HepG2 (cell line): Measurements from ENCODE around the gene EXOC6B. TPM values are rescaled to one million over a fixed set of nuclear protein-coding genes. Genes with fewer than 3 reads are reported as not detected.

Source experiments
- ATAC-seq: fragments of 200-7000 bp; cut with Tn5 transposase; 3 replicates; pipeline ENCODE4 v1.9.1; 2020; ENCODE audit warnings: mild to moderate bottlenecking, moderate library complexity
- BruUV-seq: library from RNA; stranded (reverse); fragments of 400-500 nt; replicated peaks from 2 replicates; lab custom pipeline; 2021; lab: Mats Ljungman, UMichigan
- CTCF ChIA-PET: fragments of 300-600 bp; formaldehyde crosslinking; extraction: SDS; loops from one replicate; lab custom pipeline; 2021; ENCODE audit warnings: low total read pairs, inconsistent platforms, low intra/inter-chr PET ratio; lab: Yijun Ruan, JAX
- POLR2A ChIA-PET: fragments of 350-600 bp; sonication (Branson Sonifier 250); formaldehyde crosslinking; loops from one replicate; lab custom pipeline; 2020; ENCODE audit warnings: antibody characterized with exemption, inconsistent platforms; lab: Yijun Ruan, JAX
- DNase-seq: peaks from one replicate; pipeline ENCODE4 v3.0.0-alpha.2; 2015; ENCODE audit warnings: low spot score
- FAIRE-seq: peaks from 3 replicates; lab custom pipeline; 2011; peaks lifted over from hg19 to GRCh38; lab: Jason Lieb, UNC
- H2AFZ ChIP-seq: one replicate; pipeline ENCODE4 v1.6.1; 2011; ENCODE audit warnings: low read length, inconsistent platforms
- H3K27ac ChIP-seq: fragments of 300-600 bp; 3 replicates; pipeline ENCODE4 v1.8.0; 2011; ENCODE audit warnings: mixed run types, mild to moderate bottlenecking, mixed read lengths, low read length, inconsistent platforms; ENCODE audit not compliant: insufficient read depth; ENCODE audit errors: extremely low read length
- H3K27me3 ChIP-seq, 2 experiments: fragments of 200-600 bp in 1 of 2; 2 replicates in 1 of 2; 3 replicates in 1 of 2; pipeline versions ENCODE4 v1.6.0 to v1.8.0; 2011; ENCODE audit warnings: low read length in 2 of 2, mild to moderate bottlenecking in 2 of 2, moderate library complexity in 2 of 2, inconsistent platforms in 1 of 2; ENCODE audit not compliant: insufficient read depth in 2 of 2, control insufficient read depth in 1 of 2
- H3K36me3 ChIP-seq, 2 experiments: fragments of 200-600 bp in 1 of 2; replicated peaks in 1 of 2; 2 replicates in 1 of 2; 3 replicates in 1 of 2; pipeline versions ENCODE4 v1.5.1 to v1.8.0; 2011; ENCODE audit warnings: low read length in 2 of 2, inconsistent platforms in 1 of 2; ENCODE audit not compliant: insufficient read depth in 2 of 2, control insufficient read depth in 1 of 2
- H3K4me1 ChIP-seq: 2 replicates; pipeline ENCODE4 v1.5.1; 2012; ENCODE audit warnings: low read length, inconsistent platforms; ENCODE audit not compliant: insufficient read depth
- H3K4me2 ChIP-seq: 2 replicates; pipeline ENCODE4 v1.6.0; 2011; ENCODE audit warnings: low read depth, low read length, inconsistent platforms
- H3K4me3 ChIP-seq, 3 experiments: fragments of 200-600 bp in 1 of 3; sonication (generic), shearing (Covaris generic) in 1 of 3; replicated peaks in 1 of 3; 2 replicates each; pipeline ENCODE4 v1.5.1; 2011 to 2016; ENCODE audit warnings: low read length in 3 of 3, inconsistent platforms in 2 of 3, low read depth in 2 of 3, mild to moderate bottlenecking in 2 of 3, control low read depth in 1 of 3, mixed read lengths in 1 of 3; ENCODE audit not compliant: insufficient read depth in 1 of 3
- H3K79me2 ChIP-seq: one replicate; pipeline ENCODE4 v1.6.1; 2011; ENCODE audit warnings: low read length, inconsistent platforms; ENCODE audit not compliant: insufficient read depth
- H3K9ac ChIP-seq: 2 replicates; pipeline ENCODE4 v1.6.0; 2011; ENCODE audit warnings: mild to moderate bottlenecking, low read depth, low read length, inconsistent platforms; ENCODE audit not compliant: insufficient read depth
- H3K9me3 ChIP-seq: 2 replicates; pipeline ENCODE4 v1.5.1; 2012; ENCODE audit warnings: mild to moderate bottlenecking, low read length
- H4K20me1 ChIP-seq: 2 replicates; pipeline ENCODE4 v1.6.0; 2011; ENCODE audit warnings: inconsistent platforms, mild to moderate bottlenecking, low read length, moderate library complexity; ENCODE audit not compliant: insufficient read depth
- ETV5 ChIP-seq: IDR thresholded peaks from 2 replicates; pipeline ENCODE4 v1.6.1; 2018; ENCODE audit warnings: missing biosample characterization, missing genetic modification reagents, inconsistent platforms, borderline replicate concordance
- FIP1L1 ChIP-seq: fragments of 200-400 bp; formaldehyde crosslinking; IDR thresholded peaks from 2 replicates; pipeline ENCODE4 v1.6.1; 2018; ENCODE audit warnings: low read depth, mild to moderate bottlenecking, low read length, moderate library complexity, borderline replicate concordance; ENCODE audit not compliant: insufficient read depth
- GABPB1 ChIP-seq: IDR thresholded peaks from 2 replicates; pipeline ENCODE4 v1.6.1; 2016; ENCODE audit warnings: mild to moderate bottlenecking, missing genetic modification reagents, moderate library complexity, missing compliant biosample characterization
- MAFF ChIP-seq: IDR thresholded peaks from 2 replicates; pipeline ENCODE4 v1.6.1; 2011; ENCODE audit warnings: low read depth, low read length, improper control_type of control experiment
- MAFK ChIP-seq, 2 experiments: IDR thresholded peaks in 1 of 2; conservative IDR thresholded peaks in 1 of 2; 2 replicates each; pipeline ENCODE4 v1.6.1; 2011; ENCODE audit warnings: improper control_type of control experiment in 2 of 2, low read length in 2 of 2
- MXD4 ChIP-seq: IDR thresholded peaks from 2 replicates; pipeline ENCODE4 v1.6.1; 2016; ENCODE audit warnings: mild to moderate bottlenecking, missing biosample characterization, missing genetic modification reagents
- NCOA5 ChIP-seq: sonication (generic); formaldehyde crosslinking; IDR thresholded peaks from 2 replicates; pipeline ENCODE4 v1.4.0; 2020; ENCODE audit warnings: missing genetic modification reagents
- NFE2L2 ChIP-seq: fragments of 150-350 bp; IDR thresholded peaks from 2 replicates; pipeline ENCODE4 v1.6.1; 2014; ENCODE audit warnings: low read length
- NONO ChIP-seq, 2 experiments: fragments of 450-650 bp in 1 of 2; sonication (generic) in 1 of 2; formaldehyde crosslinking in 1 of 2; IDR thresholded peaks in 1 of 2; conservative IDR thresholded peaks in 1 of 2; 2 replicates each; pipeline versions ENCODE4 v1.6.1 to v1.8.0; 2017 to 2022; ENCODE audit warnings: mild to moderate bottlenecking in 1 of 2, missing genetic modification reagents in 1 of 2, moderate library complexity in 1 of 2
- SNAPC2 ChIP-seq: sonication (generic); formaldehyde crosslinking; IDR thresholded peaks from 2 replicates; pipeline ENCODE4 v1.8.1; 2022; ENCODE audit warnings: mild to moderate bottlenecking, missing genetic modification reagents
- ZNF160 ChIP-seq: sonication (generic); formaldehyde crosslinking; IDR thresholded peaks from 2 replicates; pipeline ENCODE4 v1.8.0; 2022; ENCODE audit warnings: mild to moderate bottlenecking, inconsistent platforms, missing genetic modification reagents
- ZNF564 ChIP-seq: sonication (generic); formaldehyde crosslinking; IDR thresholded peaks from 2 replicates; pipeline ENCODE4 v1.8.1; 2023; ENCODE audit warnings: mild to moderate bottlenecking, missing genetic modification reagents
- ZNF747 ChIP-seq: sonication (generic); formaldehyde crosslinking; IDR thresholded peaks from 2 replicates; pipeline ENCODE4 v1.8.1; 2023; ENCODE audit warnings: missing genetic modification reagents, mild to moderate bottlenecking, borderline replicate concordance
- WGBS: methylation state at CpG from one replicate; pipeline ENCODE4 v1.1.6; 2017; ENCODE audit warnings: low lambda C conversion rate; 5-methylcytosine and 5-hydroxymethylcytosine counted together
- in situ Hi-C: cut with HindIII; loops from 2 replicates; pipeline ENCODE4 v1.10.0; 2017; ENCODE audit warnings: low pct_unique_long_range_greater_than_20kb; ENCODE audit not compliant: extremely low pct_ligation_motif_present
- intact Hi-C: fragments of 100-400 bp; cut with micrococcal nuclease; formaldehyde crosslinking; loops from one replicate; pipeline ENCODE4 v1.10.0; 2022; ENCODE audit not compliant: unreplicated experiment
- polyA plus RNA-seq, 8 experiments: library from polyadenylated mRNA; depleted of rRNA in 3 of 8; stranded (reverse) in 7 of 8; unstranded in 1 of 8; fragments of >200 nt; fragmentation: Illumina TruSeq in 4 of 8; extraction: Trizol in 4 of 8; gene quantifications; 2 replicates each; pipeline versions ENCODE4 v1.2.1 to v1.2.3, GENCODE V29; 2011 to 2016; ENCODE audit warnings: low read depth in 4 of 8, missing spikeins in 1 of 8, mixed read lengths in 1 of 8; ENCODE audit not compliant: insufficient read depth in 1 of 8
- total RNA-seq, 5 experiments: library from RNA; depleted of rRNA; stranded (reverse); fragments of >200 nt; fragmentation: Illumina TruSeq; extraction: Trizol; gene quantifications; 2 replicates each; pipeline ENCODE4 v1.2.3, GENCODE V29; 2016; ENCODE audit warnings: low read depth in 1 of 5
- TF ChIP-seq, protein P1 (sequence below): sonication (generic); formaldehyde crosslinking; IDR thresholded peaks from 2 replicates; pipeline ENCODE4 v1.8.1; 2023; ENCODE audit warnings: mild to moderate bottlenecking, missing genetic modification reagents
- TF ChIP-seq, protein P2 (sequence below): sonication (generic); formaldehyde crosslinking; IDR thresholded peaks from 2 replicates; pipeline ENCODE4 v1.9.0; 2022; ENCODE audit warnings: missing genetic modification reagents, mild to moderate bottlenecking, borderline replicate concordance
- TF ChIP-seq, protein P3 (sequence below): sonication (generic); formaldehyde crosslinking; IDR thresholded peaks from 2 replicates; pipeline ENCODE4 v1.8.0; 2022; ENCODE audit warnings: mild to moderate bottlenecking, missing genetic modification reagents, borderline replicate concordance
- TF ChIP-seq, protein P4 (sequence below): sonication (generic); formaldehyde crosslinking; IDR thresholded peaks from 2 replicates; pipeline ENCODE4 v1.8.0; 2022; ENCODE audit warnings: mild to moderate bottlenecking, missing genetic modification reagents

Gene EXOC6B
- total and polyA plus RNA-seq, 2 of the 13 experiments (the other 11 are each of a cell fraction or from before 2014, with no cell fraction given) = 9.1 to 15.9 TPM

- TF ChIP-seq, protein P1, sequence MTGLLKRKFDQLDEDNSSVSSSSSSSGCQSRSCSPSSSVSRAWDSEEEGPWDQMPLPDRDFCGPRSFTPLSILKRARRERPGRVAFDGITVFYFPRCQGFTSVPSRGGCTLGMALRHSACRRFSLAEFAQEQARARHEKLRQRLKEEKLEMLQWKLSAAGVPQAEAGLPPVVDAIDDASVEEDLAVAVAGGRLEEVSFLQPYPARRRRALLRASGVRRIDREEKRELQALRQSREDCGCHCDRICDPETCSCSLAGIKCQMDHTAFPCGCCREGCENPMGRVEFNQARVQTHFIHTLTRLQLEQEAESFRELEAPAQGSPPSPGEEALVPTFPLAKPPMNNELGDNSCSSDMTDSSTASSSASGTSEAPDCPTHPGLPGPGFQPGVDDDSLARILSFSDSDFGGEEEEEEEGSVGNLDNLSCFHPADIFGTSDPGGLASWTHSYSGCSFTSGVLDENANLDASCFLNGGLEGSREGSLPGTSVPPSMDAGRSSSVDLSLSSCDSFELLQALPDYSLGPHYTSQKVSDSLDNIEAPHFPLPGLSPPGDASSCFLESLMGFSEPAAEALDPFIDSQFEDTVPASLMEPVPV (CRISPR knock-in tag) = no peak
- TF ChIP-seq, protein P2, sequence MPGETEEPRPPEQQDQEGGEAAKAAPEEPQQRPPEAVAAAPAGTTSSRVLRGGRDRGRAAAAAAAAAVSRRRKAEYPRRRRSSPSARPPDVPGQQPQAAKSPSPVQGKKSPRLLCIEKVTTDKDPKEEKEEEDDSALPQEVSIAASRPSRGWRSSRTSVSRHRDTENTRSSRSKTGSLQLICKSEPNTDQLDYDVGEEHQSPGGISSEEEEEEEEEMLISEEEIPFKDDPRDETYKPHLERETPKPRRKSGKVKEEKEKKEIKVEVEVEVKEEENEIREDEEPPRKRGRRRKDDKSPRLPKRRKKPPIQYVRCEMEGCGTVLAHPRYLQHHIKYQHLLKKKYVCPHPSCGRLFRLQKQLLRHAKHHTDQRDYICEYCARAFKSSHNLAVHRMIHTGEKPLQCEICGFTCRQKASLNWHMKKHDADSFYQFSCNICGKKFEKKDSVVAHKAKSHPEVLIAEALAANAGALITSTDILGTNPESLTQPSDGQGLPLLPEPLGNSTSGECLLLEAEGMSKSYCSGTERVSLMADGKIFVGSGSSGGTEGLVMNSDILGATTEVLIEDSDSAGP (CRISPR knock-in tag) = no peak
- TF ChIP-seq, protein P3, sequence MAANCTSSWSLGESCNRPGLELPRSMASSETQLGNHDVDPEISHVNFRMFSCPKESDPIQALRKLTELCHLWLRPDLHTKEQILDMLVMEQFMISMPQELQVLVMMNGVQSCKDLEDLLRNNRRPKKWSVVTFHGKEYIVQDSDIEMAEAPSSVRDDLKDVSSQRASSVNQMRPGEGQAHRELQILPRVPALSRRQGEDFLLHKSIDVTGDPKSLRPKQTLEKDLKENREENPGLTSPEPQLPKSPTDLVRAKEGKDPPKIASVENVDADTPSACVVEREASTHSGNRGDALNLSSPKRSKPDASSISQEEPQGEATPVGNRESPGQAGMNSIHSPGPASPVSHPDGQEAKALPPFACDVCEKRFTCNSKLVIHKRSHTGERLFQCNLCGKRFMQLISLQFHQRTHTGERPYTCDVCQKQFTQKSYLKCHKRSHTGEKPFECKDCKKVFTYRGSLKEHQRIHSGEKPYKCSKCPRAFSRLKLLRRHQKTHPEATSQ (CRISPR knock-in tag) = no peak
- TF ChIP-seq GABPB1 (CRISPR knock-in tag) (no peak), NFE2L2 (no peak), ETV5 (CRISPR knock-in tag) (no peak)
Observed at GRCh38 chr2:72178551-72178950, 647.3 kb downstream of the EXOC6B start (continued).

GRCh38 chr2:72176281-72176680 lies 649.6 kb downstream of the EXOC6B start:
- CTCF ChIA-PET = no interaction called here
- intact Hi-C loops = no loop called here
- TF ChIP-seq NONO (IDR thresholded peaks at IDR 0.05) (no peak), NONO (CRISPR knock-in tag; conservative IDR thresholded peaks at IDR 0.05) (no peak), ZNF564 (CRISPR knock-in tag) (no peak), MAFK (conservative IDR thresholded peaks at IDR 0.05 in 1 of 2, IDR thresholded peaks at IDR 0.05 in 1 of 2; ENCODE audit: low read length in 2 of 2) (peak; percentile 82 to 90), ZNF160 (CRISPR knock-in tag) (no peak), FIP1L1 (no peak), MAFF (peak; percentile 79), ZNF747 (CRISPR knock-in tag) (no peak), SNAPC2 (no peak), MXD4 (CRISPR knock-in tag) (no peak), NCOA5 (CRISPR knock-in tag) (no peak)
- TF ChIP-seq, protein P4, sequence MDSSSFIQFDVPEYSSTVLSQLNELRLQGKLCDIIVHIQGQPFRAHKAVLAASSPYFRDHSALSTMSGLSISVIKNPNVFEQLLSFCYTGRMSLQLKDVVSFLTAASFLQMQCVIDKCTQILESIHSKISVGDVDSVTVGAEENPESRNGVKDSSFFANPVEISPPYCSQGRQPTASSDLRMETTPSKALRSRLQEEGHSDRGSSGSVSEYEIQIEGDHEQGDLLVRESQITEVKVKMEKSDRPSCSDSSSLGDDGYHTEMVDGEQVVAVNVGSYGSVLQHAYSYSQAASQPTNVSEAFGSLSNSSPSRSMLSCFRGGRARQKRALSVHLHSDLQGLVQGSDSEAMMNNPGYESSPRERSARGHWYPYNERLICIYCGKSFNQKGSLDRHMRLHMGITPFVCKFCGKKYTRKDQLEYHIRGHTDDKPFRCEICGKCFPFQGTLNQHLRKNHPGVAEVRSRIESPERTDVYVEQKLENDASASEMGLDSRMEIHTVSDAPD = no peak

More at GRCh38 chr2:72176281-72176680, 649.6 kb downstream of the EXOC6B start:
- Histone ChIP-seq H3K36me3 (peaks cover 2 to 19% of the 10 kb centered on the region in 2 experiments; a peak in 2 of 5 replicates), H4K20me1 (no peaks in the 10 kb centered on the region), H3K4me1 (no peaks in the 10 kb centered on the region), H3K4me3 (no peak overlapping the region), H2AFZ (no peak overlapping the region), H3K27me3 (no peaks in the 10 kb centered on the region), H3K79me2 (no peaks in the 10 kb centered on the region), H3K27ac (no peak overlapping the region), H3K9ac (no peak overlapping the region), H3K9me3 (no peaks in the 10 kb centered on the region), H3K4me2 (no peak overlapping the region)
- no TSS peak for BruUV-seq
- ATAC-seq = no peak
- DNase-seq = no peak
- no peak for FAIRE-seq
- POLR2A ChIA-PET = no interaction called here
- 75% methylated on average over 1 of the region's 1 CpG for WGBS
- in situ Hi-C loops = no loop called here
